NT2/D1 (cell line): Measurements from ENCODE around the gene AMN.
A peak's percentile ranks its signal among the peaks of the same experiment; 100 is the strongest.

ENCODE experiments used
- SUZ12 ChIP-seq: IDR thresholded peaks from 2 replicates; pipeline ENCODE4 v1.6.1; 2011; ENCODE audit not compliant: insufficient read length, insufficient read depth; ENCODE audit errors: extremely low read depth
- YY1 ChIP-seq: IDR thresholded peaks from 2 replicates; pipeline ENCODE4 v1.6.1; 2011; ENCODE audit not compliant: insufficient read length, insufficient read depth

DNA sequence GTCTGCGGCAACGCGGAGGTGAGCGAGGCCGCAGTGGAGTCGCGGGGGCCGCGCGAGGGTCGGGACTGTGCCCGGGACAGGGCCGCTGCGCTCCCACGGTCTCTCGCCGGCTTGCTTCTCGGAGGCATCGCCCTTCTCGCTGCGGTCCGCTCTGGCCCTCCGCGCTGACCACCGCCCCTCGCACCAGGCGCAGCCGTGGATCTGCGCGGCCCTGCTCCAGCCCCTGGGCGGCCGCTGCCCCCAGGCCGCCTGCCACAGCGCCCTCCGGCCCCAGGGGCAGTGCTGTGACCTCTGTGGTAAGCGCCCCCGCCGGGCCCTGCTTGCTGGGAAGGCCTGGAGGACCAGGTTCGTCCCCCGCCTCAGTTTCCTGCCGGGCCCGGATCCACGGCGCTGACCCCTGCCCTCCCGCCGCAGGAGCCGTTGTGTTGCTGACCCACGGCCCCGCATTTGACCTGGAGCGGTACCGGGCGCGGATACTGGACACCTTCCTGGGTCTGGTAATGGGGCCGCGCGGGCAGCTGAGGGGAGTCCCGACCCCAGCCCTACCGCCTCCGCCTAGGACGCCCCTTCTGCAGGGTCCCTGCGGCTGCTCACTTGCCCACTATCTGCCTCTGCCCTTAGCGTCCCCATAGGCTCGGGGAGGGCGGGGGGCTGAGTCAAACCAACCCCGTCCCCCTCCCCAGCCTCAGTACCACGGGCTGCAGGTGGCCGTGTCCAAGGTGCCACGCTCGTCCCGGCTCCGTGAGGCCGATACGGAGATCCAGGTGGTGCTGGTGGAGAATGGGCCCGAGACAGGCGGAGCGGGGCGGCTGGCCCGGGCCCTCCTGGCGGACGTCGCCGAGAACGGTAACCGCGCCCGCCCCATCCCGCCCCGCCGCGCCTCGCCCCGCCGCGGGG is 7.0 kb downstream of the AMN start:
- TF ChIP-seq SUZ12, result peak; percentile 36
- TF ChIP-seq YY1, result no peak
